GM13977 (cell line): ENCODE measurements around the gene NDC1.

Experiments
- DNase-seq: peaks from one replicate; pipeline ENCODE4 v3.0.0; 2012; ENCODE audit warnings: low spot score
- CTCF ChIP-seq: IDR thresholded peaks from 2 replicates; pipeline ENCODE4 v1.5.1; 2012; ENCODE audit warnings: mild to moderate bottlenecking, control low read depth; ENCODE audit not compliant: insufficient read depth; ENCODE audit errors: extremely low read depth, missing control alignments
- in situ Hi-C: fragments of 300-500 bp; cut with MboI; formaldehyde crosslinking; loops from one replicate; pipeline ENCODE4 v1.12.0; 2022; ENCODE audit warnings: low sequenced_read_pairs, low pct_unique_long_range_greater_than_20kb, mixed read lengths, inconsistent platforms; ENCODE audit not compliant: unreplicated experiment

Gene NDC1

GRCh38 chr1:53726009-53726600 lies 112.0 kb downstream of the NDC1 start:
- no peak for DNase-seq
- no peak for TF ChIP-seq CTCF
- in situ Hi-C loops = no loop called here

DNA sequence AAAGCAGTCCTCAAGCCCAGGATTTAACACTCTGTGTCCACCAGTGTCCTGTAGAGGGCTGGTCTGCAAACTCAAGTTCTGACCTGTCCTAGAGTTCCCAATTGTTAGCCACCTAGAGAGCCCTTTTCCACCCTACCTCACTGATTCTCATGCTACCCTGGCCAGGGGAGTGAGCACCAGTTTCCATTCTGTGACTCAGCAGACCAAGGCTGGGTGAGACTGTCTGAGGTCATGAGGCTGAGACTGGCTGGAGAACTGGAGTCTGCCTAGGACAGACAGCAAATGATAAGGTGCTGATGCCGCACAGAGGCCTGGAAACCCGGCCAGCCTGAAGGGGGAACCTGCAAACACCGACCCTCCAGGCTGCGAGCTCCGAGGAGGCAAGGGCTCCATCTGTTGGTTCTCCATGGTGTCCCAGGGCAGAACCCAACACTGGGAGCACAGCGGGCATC lies 112.8 kb downstream of the NDC1 start:
- in situ Hi-C loops = no loop called here
- no peak for DNase-seq
- TF ChIP-seq CTCF = no peak

- TF ChIP-seq CTCF = no peak
- in situ Hi-C loops = no loop called here
- no peak for DNase-seq
Observed at GRCh38 chr1:53722025-53722424, 116.1 kb downstream of the NDC1 start.

- DNase-seq = no peak
- in situ Hi-C loops = no loop called here
- TF ChIP-seq CTCF = no peak
Observed at GRCh38 chr1:53721088-53721487, 117.0 kb downstream of the NDC1 start.

DNA sequence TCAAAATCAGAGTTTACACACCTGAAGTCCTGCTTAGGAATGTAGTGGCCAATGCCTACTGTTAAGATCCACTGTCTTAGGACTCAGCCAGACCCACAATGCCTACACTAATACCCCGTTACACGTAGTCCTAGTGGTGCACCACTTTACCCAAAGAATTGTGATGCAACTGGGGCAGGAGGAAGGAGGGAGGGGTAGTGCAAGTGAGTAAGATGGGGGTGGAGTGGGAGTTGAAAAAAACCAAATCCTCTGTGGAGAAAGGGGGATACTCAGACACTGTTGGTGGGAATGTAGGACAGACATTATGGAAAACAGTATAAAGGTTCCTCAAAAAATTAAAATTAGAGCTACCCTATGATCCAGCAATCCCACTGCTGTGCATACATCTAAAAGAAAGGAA lies 118.6 kb downstream of the NDC1 start:
- TF ChIP-seq CTCF = no peak
- DNase-seq = no peak
- in situ Hi-C loops = no loop called here

GRCh38 chr1:53718443-53718842 lies 119.7 kb downstream of the NDC1 start:
- no peak for TF ChIP-seq CTCF
- DNase-seq = no peak
- in situ Hi-C loops = no loop called here
